ENCODE data around the gene SSBP1. TPM values are rescaled to one million over a fixed set of nuclear protein-coding genes. Genes with fewer than 3 reads are reported as not detected.
A peak's percentile ranks its signal among the peaks of the same experiment; 100 is the strongest.

The SSBP1 gene
- total and polyA plus RNA-seq, 4 experiments from 2014 or later, result 88.2 to 366 (median 203) TPM

GRCh38 chr7:141701489-141702046 lies 36.6 kb upstream of the SSBP1 start:
- ChIA-PET CTCF (ENCODE audit: partially characterized antibody) (interaction anchor here (0.6 to 6.5 kb wide), 6 partner anchors 34 to 85 kb away, joined by 3 to 67 read pairs (median 3); partner anchors contain the start of gene SSBP1), POLR2A (ENCODE audit: partially characterized antibody) (interaction anchor here (0.6 to 3.8 kb wide), 15 partner anchors 8 to 687 kb away, joined by 3 to 89 read pairs (median 4); partner anchors contain the start of genes MRPS33 and SSBP1)
- peaks cover 0 to 2% of the 10 kb centered on the region in 2 donors for H3K27me3 Mint-ChIP-seq
- H3K4me1 ChIP-seq (ENCODE audit: insufficient read depth, low read length), result peaks cover 44% of the 10 kb centered on the region
- no peaks in the 10 kb centered on the region for H3K9me3 ChIP-seq (ENCODE audit: control insufficient read depth in 1 of 2, low read length in 2 of 2)
- peaks cover 0 to 2% (median 0%) of the 10 kb centered on the region in 8 donors for H3K9me3 Mint-ChIP-seq
- H3K36me3 ChIP-seq (ENCODE audit: insufficient read depth, low read length), result no peaks in the 10 kb centered on the region
- H3K4me3 Mint-ChIP-seq, result peak overlapping the region; percentile 87 to 94 (median 90)
- H3K36me3 Mint-ChIP-seq, result peaks cover 1 to 11% of the 10 kb centered on the region in 2 donors
- H3K27me3 ChIP-seq (ENCODE audit: insufficient read depth, low read length), result no peaks in the 10 kb centered on the region
- H3K27ac ChIP-seq (ENCODE audit: low read depth, low read length), result peak overlapping the region; percentile 74
- H3K4me3 ChIP-seq (ENCODE audit: low read length in 2 of 2), result peak overlapping the region in 1 of 2 donors; percentile 57
- H3K27ac Mint-ChIP-seq, result peak overlapping the region; percentile 87 to 95 (median 93)
- H3K4me1 Mint-ChIP-seq, result peaks cover 36 to 65% (median 47%) of the 10 kb centered on the region in 4 donors
- peak; percentile 77 to 88 (median 79) for DNase-seq
- intact Hi-C loops (cut with micrococcal nuclease), result loop anchor here (1.0 to 10.0 kb wide), 2 partner anchors 37 to 147 kb away; partner anchors contain the start of genes AGK and SSBP1

GRCh38 chr7:141702047-141702567 lies 36.1 kb upstream of the SSBP1 start, which contains the start of gene DENND11:
TSS of gene DENND11 (minus strand) at chr7:141702166. CDS start at chr7:141702153, 13 bp downstream.
- CTCF ChIA-PET (ENCODE audit: partially characterized antibody), result interaction anchor here (0.6 to 6.5 kb wide), 6 partner anchors 14 to 84 kb away, joined by 3 to 67 read pairs (median 4); partner anchors contain the start of gene SSBP1

GRCh38 chr7:141702892-141703291 lies 35.3 kb upstream of the SSBP1 start:
- peaks cover 29 to 52% (median 34%) of the 10 kb centered on the region in 4 donors for H3K4me1 Mint-ChIP-seq
- intact Hi-C loops (cut with micrococcal nuclease), result loop anchor here (10.0 kb wide), 1 partner anchor 148 kb away; the partner anchor contains the start of gene AGK
- H3K4me3 ChIP-seq (ENCODE audit: low read length in 2 of 2), result no peak overlapping the region
- H3K4me3 Mint-ChIP-seq, result peak overlapping the region in 6 of 8 donors; percentile 81 to 91 (median 86)
- H3K27me3 ChIP-seq (ENCODE audit: insufficient read depth, low read length), result no peaks in the 10 kb centered on the region
- peaks cover 34% of the 10 kb centered on the region for H3K4me1 ChIP-seq (ENCODE audit: insufficient read depth, low read length)
- no peaks in the 10 kb centered on the region for H3K9me3 ChIP-seq (ENCODE audit: control insufficient read depth in 1 of 2, low read length in 2 of 2)
- no peak for DNase-seq
- CTCF ChIA-PET (ENCODE audit: partially characterized antibody), result interaction anchor here (0.6 to 6.5 kb wide), 5 partner anchors 10 to 48 kb away, joined by 3 to 67 read pairs (median 5); partner anchors contain the start of gene SSBP1
- H3K36me3 ChIP-seq (ENCODE audit: insufficient read depth, low read length), result no peaks in the 10 kb centered on the region
- H3K27ac ChIP-seq (ENCODE audit: low read depth, low read length), result no peak overlapping the region
- H3K27me3 Mint-ChIP-seq, result peaks cover 0 to 2% of the 10 kb centered on the region in 2 donors
- H3K27ac Mint-ChIP-seq, result peak overlapping the region in 4 of 7 donors; percentile 74 to 95 (median 90)
- H3K9me3 Mint-ChIP-seq, result peaks cover 0 to 2% (median 0%) of the 10 kb centered on the region in 8 donors
- POLR2A ChIA-PET (ENCODE audit: partially characterized antibody), result interaction anchor here (0.7 to 3.8 kb wide), 4 partner anchors 18 to 48 kb away, joined by 3 to 89 read pairs (median 3); partner anchors contain the start of gene SSBP1
- peaks cover 0 to 7% of the 10 kb centered on the region in 2 donors for H3K36me3 Mint-ChIP-seq

More at GRCh38 chr7:141702047-141702567, 36.1 kb upstream of the SSBP1 start, which contains the start of gene DENND11:
- H3K27me3 ChIP-seq (ENCODE audit: insufficient read depth, low read length), result no peaks in the 10 kb centered on the region
- intact Hi-C loops (cut with micrococcal nuclease), result loop anchor here (10.0 kb wide), 1 partner anchor 147 kb away; the partner anchor contains the start of gene AGK
- H3K36me3 ChIP-seq (ENCODE audit: insufficient read depth, low read length), result no peaks in the 10 kb centered on the region
- Mint-ChIP-seq H3K4me1 (peaks cover 34 to 60% (median 42%) of the 10 kb centered on the region in 4 donors), H3K27me3 (peaks cover 0 to 2% of the 10 kb centered on the region in 2 donors), H3K36me3 (peaks cover 0 to 11% of the 10 kb centered on the region in 2 donors), H3K4me3 (peak within 1 kb of the TSS; percentile 87 to 94 (median 90)), H3K9me3 (peaks cover 0 to 2% (median 0%) of the 10 kb centered on the region in 8 donors), H3K27ac (peak within 1 kb of the TSS; percentile 87 to 95 (median 94))
- H3K9me3 ChIP-seq (ENCODE audit: control insufficient read depth in 1 of 2, low read length in 2 of 2), result no peaks in the 10 kb centered on the region
- DNase-seq, result peak; percentile 53 to 66 (median 61)
- POLR2A ChIA-PET (ENCODE audit: partially characterized antibody), result interaction anchor here (0.6 to 3.8 kb wide), 13 partner anchors 8 to 48 kb away, joined by 3 to 89 read pairs (median 3); partner anchors contain the start of gene SSBP1
- peak within 1 kb of the TSS; percentile 75 for H3K27ac ChIP-seq (ENCODE audit: low read depth, low read length)
- peak within 1 kb of the TSS; percentile 49 to 60 for H3K4me3 ChIP-seq (ENCODE audit: low read length in 2 of 2)
- H3K4me1 ChIP-seq (ENCODE audit: insufficient read depth, low read length), result peaks cover 38% of the 10 kb centered on the region

- no peaks in the 10 kb centered on the region for H3K36me3 ChIP-seq (ENCODE audit: insufficient read depth, low read length)
- H3K9me3 ChIP-seq (ENCODE audit: control insufficient read depth in 1 of 2, low read length in 2 of 2), result no peaks in the 10 kb centered on the region
- peaks cover 0 to 7% of the 10 kb centered on the region in 2 donors for H3K36me3 Mint-ChIP-seq
- ChIA-PET CTCF (ENCODE audit: partially characterized antibody) (interaction anchor here (1.3 to 6.5 kb wide), 3 partner anchors 9 to 34 kb away, joined by 3 to 67 read pairs (median 14); partner anchors contain the start of gene SSBP1), POLR2A (ENCODE audit: partially characterized antibody) (no interaction called here)
- no peak overlapping the region for H3K4me3 Mint-ChIP-seq
- no peak overlapping the region for H3K27ac ChIP-seq (ENCODE audit: low read depth, low read length)
- no peaks in the 10 kb centered on the region for H3K27me3 ChIP-seq (ENCODE audit: insufficient read depth, low read length)
- intact Hi-C loops (cut with micrococcal nuclease), result loop anchor here (10.0 kb wide), 1 partner anchor 149 kb away; the partner anchor contains the start of gene AGK
- H3K4me3 ChIP-seq (ENCODE audit: low read length in 2 of 2), result no peak overlapping the region
- no peak for DNase-seq
- H3K27me3 Mint-ChIP-seq, result peaks cover 0 to 2% of the 10 kb centered on the region in 2 donors
- H3K9me3 Mint-ChIP-seq, result peaks cover 0 to 2% (median 0%) of the 10 kb centered on the region in 8 donors
- peaks cover 18 to 40% (median 22%) of the 10 kb centered on the region in 4 donors for H3K4me1 Mint-ChIP-seq
- peaks cover 22% of the 10 kb centered on the region for H3K4me1 ChIP-seq (ENCODE audit: insufficient read depth, low read length)
- peak overlapping the region in 2 of 7 donors; percentile 3 to 90 for H3K27ac Mint-ChIP-seq
These were observed 34.0 kb upstream of the SSBP1 start for GRCh38 chr7:141704112-141704511.

- H3K36me3 Mint-ChIP-seq, result peaks cover 0 to 7% of the 10 kb centered on the region in 2 donors
- peaks cover 12 to 33% (median 18%) of the 10 kb centered on the region in 4 donors for H3K4me1 Mint-ChIP-seq
- intact Hi-C loops (cut with micrococcal nuclease), result loop anchor here (10.0 kb wide), 1 partner anchor 150 kb away; the partner anchor contains the start of gene AGK
- DNase-seq, result no peak
- Histone ChIP-seq H3K27ac (ENCODE audit: low read depth, low read length) (no peak overlapping the region), H3K4me1 (ENCODE audit: insufficient read depth, low read length) (peaks cover 17% of the 10 kb centered on the region), H3K4me3 (ENCODE audit: low read length in 2 of 2) (no peak overlapping the region), H3K36me3 (ENCODE audit: insufficient read depth, low read length) (no peaks in the 10 kb centered on the region), H3K27me3 (ENCODE audit: insufficient read depth, low read length) (no peaks in the 10 kb centered on the region), H3K9me3 (ENCODE audit: control insufficient read depth in 1 of 2, low read length in 2 of 2) (no peaks in the 10 kb centered on the region)
- H3K27ac Mint-ChIP-seq, result peak overlapping the region in 1 of 7 donors; percentile 24
- H3K27me3 Mint-ChIP-seq, result peaks cover 0 to 2% of the 10 kb centered on the region in 2 donors
- ChIA-PET POLR2A (ENCODE audit: partially characterized antibody) (no interaction called here), CTCF (ENCODE audit: partially characterized antibody) (interaction anchor here (3.1 kb wide), 1 partner anchor 33 kb away, joined by 14 read pairs; the partner anchor contains the start of gene SSBP1)
- H3K4me3 Mint-ChIP-seq, result no peak overlapping the region
- H3K9me3 Mint-ChIP-seq, result peaks cover 0 to 2% (median 0%) of the 10 kb centered on the region in 8 donors
These were observed 33.4 kb upstream of the SSBP1 start for GRCh38 chr7:141704741-141705140.

- peaks cover 0 to 8% of the 10 kb centered on the region in 2 donors for H3K36me3 Mint-ChIP-seq
- peaks cover 0 to 16% (median 5%) of the 10 kb centered on the region in 4 donors for H3K4me1 Mint-ChIP-seq
- H3K36me3 ChIP-seq (ENCODE audit: insufficient read depth, low read length), result no peaks in the 10 kb centered on the region
These were observed 31.7 kb upstream of the SSBP1 start for GRCh38 chr7:141706239-141707064.

More at GRCh38 chr7:141706239-141707064, 31.7 kb upstream of the SSBP1 start:
- Mint-ChIP-seq H3K27ac (peak overlapping the region in 1 of 7 donors; percentile 83), H3K27me3 (peaks cover 0 to 2% of the 10 kb centered on the region in 2 donors), H3K9me3 (no peaks in the 10 kb centered on the region), H3K4me3 (no peak overlapping the region)
- intact Hi-C loops (cut with micrococcal nuclease), result loop anchor here (10.0 kb wide), 1 partner anchor 152 kb away; the partner anchor contains the start of gene AGK
- ChIA-PET CTCF (ENCODE audit: partially characterized antibody) (interaction anchor here (3.1 kb wide), 1 partner anchor 31 kb away, joined by 14 read pairs; the partner anchor contains the start of gene SSBP1), POLR2A (ENCODE audit: partially characterized antibody) (interaction anchor here (0.7 to 1.4 kb wide), 2 partner anchors 31 to 155 kb away, joined by 4 read pairs; partner anchors contain the start of genes AGK and SSBP1)
- peaks cover 4% of the 10 kb centered on the region for H3K4me1 ChIP-seq (ENCODE audit: insufficient read depth, low read length)
- no peaks in the 10 kb centered on the region for H3K9me3 ChIP-seq (ENCODE audit: control insufficient read depth in 1 of 2, low read length in 2 of 2)
- H3K27ac ChIP-seq (ENCODE audit: low read depth, low read length), result no peak overlapping the region
- no peaks in the 10 kb centered on the region for H3K27me3 ChIP-seq (ENCODE audit: insufficient read depth, low read length)
- H3K4me3 ChIP-seq (ENCODE audit: low read length in 2 of 2), result no peak overlapping the region
- no peak for DNase-seq

All from CD4-positive, alpha-beta memory T cell (primary cell).